HG03064 (cell line): ENCODE data around the gene GRAMD4.

Experiments
- ATAC-seq: cut with Tn5 transposase; IDR thresholded peaks from one replicate; pipeline ENCODE4 v1.9.1; 2021; ENCODE audit warnings: low read depth; ENCODE audit not compliant: unreplicated experiment

GRAMD4 gene

GRCh38 chr22:46582281-46582933 lies 37.8 kb upstream of the GRAMD4 start:
- no peak for ATAC-seq

GRCh38 chr22:46583571-46583970 lies 36.6 kb upstream of the GRAMD4 start:
- ATAC-seq = no peak

GRCh38 chr22:46584081-46584921 lies 35.9 kb upstream of the GRAMD4 start:
- ATAC-seq = no peak

- ATAC-seq = no peak
Measured at GRCh38 chr22:46585340-46586122, 34.7 kb upstream of the GRAMD4 start.

GRCh38 chr22:46586123-46586519 lies 34.1 kb upstream of the GRAMD4 start:
- ATAC-seq = no peak

- ATAC-seq = no peak
Measured at GRCh38 chr22:46586531-46587011, 33.6 kb upstream of the GRAMD4 start.

GRCh38 chr22:46587061-46587460 lies 33.1 kb upstream of the GRAMD4 start:
- ATAC-seq = no peak

GRCh38 chr22:46587492-46588278 lies 32.5 kb upstream of the GRAMD4 start:
- no peak for ATAC-seq

GRCh38 chr22:46588279-46589140 lies 31.7 kb upstream of the GRAMD4 start:
- no peak for ATAC-seq

GRCh38 chr22:46589141-46589748 lies 30.9 kb upstream of the GRAMD4 start:
- no peak for ATAC-seq

- no peak for ATAC-seq
Measured at GRCh38 chr22:46589871-46590271, 30.3 kb upstream of the GRAMD4 start.

GRCh38 chr22:46590334-46590733 lies 29.9 kb upstream of the GRAMD4 start:
- no peak for ATAC-seq

- no peak for ATAC-seq
Measured at GRCh38 chr22:46591930-46592329, 28.3 kb upstream of the GRAMD4 start.

- no peak for ATAC-seq
Measured at GRCh38 chr22:46592390-46592872, 27.8 kb upstream of the GRAMD4 start.

- ATAC-seq = no peak
Measured at GRCh38 chr22:46593211-46593681, 26.9 kb upstream of the GRAMD4 start.

- ATAC-seq = no peak
Measured at GRCh38 chr22:46593996-46594946, 25.9 kb upstream of the GRAMD4 start.

GRCh38 chr22:46594947-46595298 lies 25.3 kb upstream of the GRAMD4 start:
- no peak for ATAC-seq

- no peak for ATAC-seq
Measured at GRCh38 chr22:46595545-46595944, 24.6 kb upstream of the GRAMD4 start.
